ENCODE results near the gene C1QTNF2.

C1QTNF2 gene

DNA sequence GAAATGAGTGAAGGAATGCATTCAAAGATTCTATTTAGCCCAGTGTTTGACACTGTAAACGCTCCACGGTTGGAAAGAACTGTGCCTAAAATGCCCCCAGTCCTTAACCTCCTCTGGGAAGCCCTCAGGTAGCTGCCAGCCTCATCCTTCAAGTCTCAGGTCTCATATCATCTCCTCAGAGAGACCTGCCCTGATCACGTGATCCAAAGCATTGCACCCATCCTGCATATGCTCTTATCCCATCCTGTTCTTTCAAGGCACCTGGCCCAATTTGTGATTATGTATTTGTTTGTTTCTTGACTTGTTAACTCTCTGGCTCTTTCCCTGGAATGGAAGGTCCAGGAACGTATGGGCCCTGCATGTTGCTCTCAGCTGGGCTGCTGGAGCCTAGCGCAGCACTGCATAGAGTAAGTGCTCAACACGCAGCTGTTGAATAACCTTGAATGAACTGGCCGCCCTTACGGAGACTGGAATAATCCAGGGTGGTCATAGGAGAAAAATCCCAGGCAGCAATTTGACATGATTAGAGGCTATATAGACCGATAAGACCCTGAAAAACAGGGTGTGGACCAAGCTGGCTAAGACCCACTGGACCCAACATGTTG is 8.7 kb downstream of the C1QTNF2 start:
- Histone ChIP-seq H3K79me1 (ENCODE audit: low read length) (no peaks in the 10 kb centered on the region), H3K23ac (ENCODE audit: low read length) (no peak overlapping the region), H3K56ac (ENCODE audit: low read length) (no peak overlapping the region), H4K5ac (ENCODE audit: low read length) (no peak overlapping the region), H4K8ac (ENCODE audit: low read depth, low read length) (no peak overlapping the region), H3K18ac (ENCODE audit: low read length) (no peak overlapping the region), H3K36me3 (ENCODE audit: control insufficient read depth, insufficient read depth, low read length) (no peaks in the 10 kb centered on the region), H3K79me2 (ENCODE audit: control insufficient read depth, insufficient read depth, low read length) (no peaks in the 10 kb centered on the region), H2BK15ac (replicated peaks; ENCODE audit: low read depth) (no peak overlapping the region), H3K27ac (ENCODE audit: low read depth, low read length) (no peak overlapping the region), H2BK5ac (ENCODE audit: low read length) (no peak overlapping the region), H3K4me2 (ENCODE audit: low read length) (no peak overlapping the region), H2AK5ac (ENCODE audit: low read length) (no peak overlapping the region), H3K4ac (ENCODE audit: low read depth, low read length) (no peak overlapping the region), H3K9ac (ENCODE audit: low read length) (no peak overlapping the region), H2BK120ac (ENCODE audit: low read depth, low read length) (no peak overlapping the region), H3K4me1 (ENCODE audit: control insufficient read depth, low read depth, low read length) (peaks cover 5% of the 10 kb centered on the region), H3K4me3 (ENCODE audit: low read length) (no peak overlapping the region), H3K27me3 (ENCODE audit: insufficient read depth, low read length, poor library complexity) (no peaks in the 10 kb centered on the region)
- DNase-seq: no peak
- no CpG with 5 or more reads among the region's 9 CpGs for WGBS (ENCODE audit: extremely low coverage, insufficient coverage, low lambda C conversion rate)

DNA sequence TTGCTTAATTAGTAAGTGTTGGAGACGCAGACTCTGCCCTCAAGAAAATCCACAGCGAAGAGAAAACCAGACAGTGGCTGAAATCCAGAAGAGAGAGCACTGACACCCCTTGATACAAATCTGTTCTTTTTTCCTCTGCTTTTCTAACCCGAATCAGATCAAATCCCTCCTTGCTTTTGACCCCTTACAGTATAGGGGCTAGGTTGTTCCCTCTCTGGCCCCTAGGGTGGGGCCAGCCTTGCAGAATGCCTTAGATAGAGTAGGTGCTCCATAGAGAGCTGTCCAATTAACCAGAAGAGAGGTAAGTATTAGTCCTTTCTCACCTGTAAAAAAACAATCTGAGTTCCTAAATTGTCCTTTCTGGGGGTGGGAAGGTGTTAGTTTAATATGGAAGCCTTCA is 10.1 kb downstream of the C1QTNF2 start:
- Histone ChIP-seq H3K23ac (ENCODE audit: low read length) (no peak overlapping the region), H4K5ac (ENCODE audit: low read length) (no peak overlapping the region), H3K18ac (ENCODE audit: low read length) (no peak overlapping the region), H2BK120ac (ENCODE audit: low read depth, low read length) (no peak overlapping the region), H2AK5ac (ENCODE audit: low read length) (no peak overlapping the region), H3K27me3 (ENCODE audit: insufficient read depth, low read length, poor library complexity) (no peaks in the 10 kb centered on the region), H3K79me2 (ENCODE audit: control insufficient read depth, insufficient read depth, low read length) (no peaks in the 10 kb centered on the region), H3K27ac (ENCODE audit: low read depth, low read length) (no peak overlapping the region), H3K9ac (ENCODE audit: low read length) (no peak overlapping the region), H3K4me2 (ENCODE audit: low read length) (no peak overlapping the region), H3K4me3 (ENCODE audit: low read length) (no peak overlapping the region), H2BK5ac (ENCODE audit: low read length) (no peak overlapping the region), H3K56ac (ENCODE audit: low read length) (peak overlapping the region; percentile 56), H3K36me3 (ENCODE audit: control insufficient read depth, insufficient read depth, low read length) (no peaks in the 10 kb centered on the region), H2BK15ac (replicated peaks; ENCODE audit: low read depth) (no peak overlapping the region), H4K8ac (ENCODE audit: low read depth, low read length) (no peak overlapping the region), H3K4ac (ENCODE audit: low read depth, low read length) (no peak overlapping the region), H3K4me1 (ENCODE audit: control insufficient read depth, low read depth, low read length) (peaks cover 5% of the 10 kb centered on the region), H3K79me1 (ENCODE audit: low read length) (no peaks in the 10 kb centered on the region)
- DNase-seq: peak; percentile 29
- no CpG with 5 or more reads among the region's 3 CpGs for WGBS (ENCODE audit: extremely low coverage, insufficient coverage, low lambda C conversion rate)

DNA sequence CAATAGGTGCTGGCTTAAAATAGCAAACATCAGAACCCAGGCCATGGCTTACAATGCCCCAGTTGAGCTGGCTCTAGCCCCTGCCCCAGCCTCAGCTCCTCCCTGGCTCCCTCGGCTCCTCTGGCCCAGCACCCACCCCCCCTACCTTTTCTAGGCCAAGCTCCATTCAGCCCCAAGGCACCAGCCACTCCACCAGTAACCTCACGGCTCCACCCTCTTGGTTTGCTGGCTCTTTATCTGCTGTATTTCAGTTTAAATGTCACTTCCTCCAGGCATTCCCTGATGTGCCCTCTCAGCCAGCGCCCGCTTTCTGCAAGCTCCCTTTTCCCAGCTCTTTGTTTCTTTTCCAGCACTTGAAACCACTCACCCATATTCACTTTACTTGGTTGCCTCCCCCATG is 10.6 kb downstream of the C1QTNF2 start:
- Histone ChIP-seq H4K8ac (ENCODE audit: low read depth, low read length) (no peak overlapping the region), H3K79me2 (ENCODE audit: control insufficient read depth, insufficient read depth, low read length) (no peaks in the 10 kb centered on the region), H3K79me1 (ENCODE audit: low read length) (no peaks in the 10 kb centered on the region), H3K4me3 (ENCODE audit: low read length) (no peak overlapping the region), H2AK5ac (ENCODE audit: low read length) (no peak overlapping the region), H2BK120ac (ENCODE audit: low read depth, low read length) (no peak overlapping the region), H3K4me1 (ENCODE audit: control insufficient read depth, low read depth, low read length) (peaks cover 5% of the 10 kb centered on the region), H3K4me2 (ENCODE audit: low read length) (no peak overlapping the region), H3K27me3 (ENCODE audit: insufficient read depth, low read length, poor library complexity) (no peaks in the 10 kb centered on the region), H4K5ac (ENCODE audit: low read length) (peak overlapping the region; percentile 87), H3K36me3 (ENCODE audit: control insufficient read depth, insufficient read depth, low read length) (no peaks in the 10 kb centered on the region), H3K23ac (ENCODE audit: low read length) (no peak overlapping the region), H3K18ac (ENCODE audit: low read length) (peak overlapping the region; percentile 7), H2BK15ac (replicated peaks; ENCODE audit: low read depth) (no peak overlapping the region), H3K56ac (ENCODE audit: low read length) (peak overlapping the region; percentile 67), H3K27ac (ENCODE audit: low read depth, low read length) (no peak overlapping the region), H3K9ac (ENCODE audit: low read length) (no peak overlapping the region), H3K4ac (ENCODE audit: low read depth, low read length) (no peak overlapping the region), H2BK5ac (ENCODE audit: low read length) (no peak overlapping the region)
- WGBS (ENCODE audit: extremely low coverage, insufficient coverage, low lambda C conversion rate): no CpG with 5 or more reads among the region's 4 CpGs
- DNase-seq: peak; percentile 54

DNA sequence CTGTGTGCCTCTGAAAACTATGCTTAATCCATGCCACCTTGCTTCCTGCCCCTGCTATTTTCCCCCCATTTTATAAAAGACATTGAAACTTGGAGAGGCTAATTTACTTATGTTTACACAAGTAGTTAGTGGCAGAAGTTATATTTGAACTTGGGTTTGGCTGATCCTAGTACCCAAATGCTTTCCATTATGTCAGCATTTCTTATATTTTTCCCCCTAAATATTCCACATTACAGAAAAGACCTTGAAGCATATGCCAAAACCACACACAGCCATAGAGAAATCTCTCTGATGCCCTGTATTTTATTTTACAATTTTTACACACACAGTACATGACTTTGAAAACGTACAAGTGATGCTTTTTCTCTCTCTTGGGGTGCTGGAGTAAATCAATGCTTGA is 11.2 kb downstream of the C1QTNF2 start:
- Histone ChIP-seq H3K56ac (ENCODE audit: low read length) (peak overlapping the region; percentile 67), H2BK15ac (replicated peaks; ENCODE audit: low read depth) (no peak overlapping the region), H3K4me2 (ENCODE audit: low read length) (no peak overlapping the region), H3K79me1 (ENCODE audit: low read length) (no peaks in the 10 kb centered on the region), H2AK5ac (ENCODE audit: low read length) (no peak overlapping the region), H3K79me2 (ENCODE audit: control insufficient read depth, insufficient read depth, low read length) (no peaks in the 10 kb centered on the region), H4K5ac (ENCODE audit: low read length) (no peak overlapping the region), H3K36me3 (ENCODE audit: control insufficient read depth, insufficient read depth, low read length) (no peaks in the 10 kb centered on the region), H3K18ac (ENCODE audit: low read length) (peak overlapping the region; percentile 7), H4K8ac (ENCODE audit: low read depth, low read length) (no peak overlapping the region), H3K4me3 (ENCODE audit: low read length) (no peak overlapping the region), H3K23ac (ENCODE audit: low read length) (no peak overlapping the region), H2BK5ac (ENCODE audit: low read length) (no peak overlapping the region), H2BK120ac (ENCODE audit: low read depth, low read length) (no peak overlapping the region), H3K27ac (ENCODE audit: low read depth, low read length) (no peak overlapping the region), H3K4ac (ENCODE audit: low read depth, low read length) (no peak overlapping the region), H3K27me3 (ENCODE audit: insufficient read depth, low read length, poor library complexity) (no peaks in the 10 kb centered on the region), H3K4me1 (ENCODE audit: control insufficient read depth, low read depth, low read length) (peaks cover 5% of the 10 kb centered on the region), H3K9ac (ENCODE audit: low read length) (no peak overlapping the region)
- no peak for DNase-seq
- no CpG with 5 or more reads among the region's 1 CpG for WGBS (ENCODE audit: extremely low coverage, insufficient coverage, low lambda C conversion rate)

DNA sequence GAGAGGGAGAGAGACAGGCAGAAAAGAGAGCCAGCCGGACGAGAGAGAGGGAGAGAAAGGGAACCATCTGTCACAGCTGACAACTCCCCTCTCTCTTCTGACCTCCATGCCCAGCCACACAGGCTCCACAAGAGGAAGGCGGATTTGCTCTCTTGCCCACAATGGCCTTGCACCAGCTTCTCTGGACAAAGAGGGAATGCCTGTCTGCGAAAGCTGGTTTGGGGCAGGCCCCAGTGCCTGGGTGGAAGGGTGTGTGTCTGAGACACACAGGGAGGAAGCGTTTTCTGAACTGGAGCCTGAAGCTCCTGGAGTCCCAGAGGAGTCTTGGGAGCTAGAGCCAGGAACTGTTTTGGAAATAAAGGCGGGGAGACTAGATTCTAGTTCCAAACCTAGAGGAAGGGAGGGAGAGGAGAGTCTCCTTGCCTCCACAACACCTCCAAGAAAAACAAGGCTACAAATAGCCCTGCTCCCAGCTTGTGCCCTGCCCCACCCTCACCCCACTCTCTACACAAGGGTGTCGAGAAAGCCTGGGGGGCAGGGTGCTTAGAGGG is 12.5 kb downstream of the C1QTNF2 start:
- Histone ChIP-seq H4K5ac (ENCODE audit: low read length) (no peak overlapping the region), H3K23ac (ENCODE audit: low read length) (peak overlapping the region; percentile 24), H3K79me1 (ENCODE audit: low read length) (no peaks in the 10 kb centered on the region), H3K27ac (ENCODE audit: low read depth, low read length) (no peak overlapping the region), H3K18ac (ENCODE audit: low read length) (no peak overlapping the region), H2AK5ac (ENCODE audit: low read length) (no peak overlapping the region), H3K27me3 (ENCODE audit: insufficient read depth, low read length, poor library complexity) (no peaks in the 10 kb centered on the region), H4K8ac (ENCODE audit: low read depth, low read length) (no peak overlapping the region), H3K4me2 (ENCODE audit: low read length) (no peak overlapping the region), H3K79me2 (ENCODE audit: control insufficient read depth, insufficient read depth, low read length) (no peaks in the 10 kb centered on the region), H3K4ac (ENCODE audit: low read depth, low read length) (no peak overlapping the region), H3K4me3 (ENCODE audit: low read length) (no peak overlapping the region), H3K36me3 (ENCODE audit: control insufficient read depth, insufficient read depth, low read length) (no peaks in the 10 kb centered on the region), H2BK15ac (replicated peaks; ENCODE audit: low read depth) (no peak overlapping the region), H2BK120ac (ENCODE audit: low read depth, low read length) (no peak overlapping the region), H3K4me1 (ENCODE audit: control insufficient read depth, low read depth, low read length) (peaks cover 5% of the 10 kb centered on the region), H2BK5ac (ENCODE audit: low read length) (no peak overlapping the region), H3K56ac (ENCODE audit: low read length) (peak overlapping the region; percentile 25), H3K9ac (ENCODE audit: low read length) (no peak overlapping the region)
- no CpG with 5 or more reads among the region's 7 CpGs for WGBS (ENCODE audit: extremely low coverage, insufficient coverage, low lambda C conversion rate)
- DNase-seq: no peak

DNA sequence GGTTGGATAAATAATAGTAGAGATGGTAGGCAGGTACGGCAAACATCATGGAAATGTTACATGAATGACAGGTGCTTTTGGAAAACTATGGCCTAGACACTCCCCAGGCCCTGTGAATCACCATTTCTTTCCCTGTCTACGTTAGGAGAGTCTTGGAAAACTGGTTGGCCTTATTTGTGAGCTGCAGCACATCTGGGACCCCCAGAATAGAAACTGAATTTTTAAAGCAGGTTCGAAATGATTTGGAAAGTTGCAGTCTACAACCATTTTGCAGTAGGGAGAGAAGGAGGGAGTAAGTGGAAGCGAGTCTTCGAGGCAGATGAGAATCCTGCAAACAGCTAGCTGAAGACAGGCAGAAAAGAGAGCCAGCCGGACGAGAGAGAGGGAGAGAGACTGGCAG is 13.0 kb downstream of the C1QTNF2 start:
- peaks cover 5% of the 10 kb centered on the region for H3K4me1 ChIP-seq (ENCODE audit: control insufficient read depth, low read depth, low read length)
- H3K23ac ChIP-seq (ENCODE audit: low read length): no peak overlapping the region
- H2AK5ac ChIP-seq (ENCODE audit: low read length): no peak overlapping the region
- no peak overlapping the region for H3K4ac ChIP-seq (ENCODE audit: low read depth, low read length)
- no peak for DNase-seq
- no peaks in the 10 kb centered on the region for H3K79me1 ChIP-seq (ENCODE audit: low read length)
- H3K9ac ChIP-seq (ENCODE audit: low read length): no peak overlapping the region
- no peak overlapping the region for H2BK120ac ChIP-seq (ENCODE audit: low read depth, low read length)
- H3K36me3 ChIP-seq (ENCODE audit: control insufficient read depth, insufficient read depth, low read length): no peaks in the 10 kb centered on the region
- no peaks in the 10 kb centered on the region for H3K79me2 ChIP-seq (ENCODE audit: control insufficient read depth, insufficient read depth, low read length)
- no peaks in the 10 kb centered on the region for H3K27me3 ChIP-seq (ENCODE audit: insufficient read depth, low read length, poor library complexity)
- no peak overlapping the region for H3K4me2 ChIP-seq (ENCODE audit: low read length)
- no peak overlapping the region for H4K8ac ChIP-seq (ENCODE audit: low read depth, low read length)
- no peak overlapping the region for H3K18ac ChIP-seq (ENCODE audit: low read length)
- H2BK5ac ChIP-seq (ENCODE audit: low read length): no peak overlapping the region
- H3K56ac ChIP-seq (ENCODE audit: low read length): no peak overlapping the region
- H3K27ac ChIP-seq (ENCODE audit: low read depth, low read length): no peak overlapping the region
- no CpG with 5 or more reads among the region's 7 CpGs for WGBS (ENCODE audit: extremely low coverage, insufficient coverage, low lambda C conversion rate)
- no peak overlapping the region for H3K4me3 ChIP-seq (ENCODE audit: low read length)
- H4K5ac ChIP-seq (ENCODE audit: low read length): no peak overlapping the region
- H2BK15ac ChIP-seq (replicated peaks; ENCODE audit: low read depth): no peak overlapping the region
